HEK293 (cell line): ENCODE data around the gene ACTR1A.

ENCODE experiments used
- ELK4 ChIP-seq: IDR thresholded peaks from 2 replicates; pipeline ENCODE4 v1.6.1; 2011; ENCODE audit warnings: mild to moderate bottlenecking, low read depth, low read length, borderline replicate concordance
- KLF10 ChIP-seq: fragments of 450-650 bp; IDR thresholded peaks from 2 replicates; pipeline ENCODE4 v1.5.1; 2018; ENCODE audit warnings: missing biosample characterization, mild to moderate bottlenecking, missing genetic modification characterization
- KLF7 ChIP-seq: fragments of 450-650 bp; formaldehyde crosslinking; IDR thresholded peaks from 2 replicates; pipeline ENCODE4 v1.5.1; 2016; ENCODE audit warnings: missing biosample characterization, missing genetic modification characterization, borderline replicate concordance
- PRDM10 ChIP-seq: fragments of 450-650 bp; formaldehyde crosslinking; IDR thresholded peaks from 2 replicates; pipeline ENCODE4 v1.5.1; 2016; ENCODE audit warnings: missing biosample characterization, missing genetic modification characterization
- PRDM6 ChIP-seq: fragments of 450-650 bp; formaldehyde crosslinking; IDR thresholded peaks from 2 replicates; pipeline ENCODE4 v1.5.1; 2017; ENCODE audit warnings: missing biosample characterization, missing genetic modification characterization
- RBAK ChIP-seq: fragments of 450-650 bp; formaldehyde crosslinking; IDR thresholded peaks from 2 replicates; pipeline ENCODE4 v1.5.1; 2016; ENCODE audit warnings: missing biosample characterization, missing genetic modification characterization
- ZBTB49 ChIP-seq: fragments of 450-650 bp; formaldehyde crosslinking; IDR thresholded peaks from 2 replicates; pipeline ENCODE4 v1.5.1; 2016; ENCODE audit warnings: missing biosample characterization, missing genetic modification characterization, low read depth
- ZNF132 ChIP-seq: fragments of 450-650 bp; formaldehyde crosslinking; IDR thresholded peaks from 2 replicates; pipeline ENCODE4 v1.5.1; 2017; ENCODE audit warnings: missing biosample characterization, missing genetic modification characterization, borderline replicate concordance
- ZNF133 ChIP-seq: fragments of 450-650 bp; formaldehyde crosslinking; IDR thresholded peaks from 2 replicates; pipeline ENCODE4 v1.5.1; 2016; ENCODE audit warnings: missing biosample characterization, missing genetic modification characterization
- ZNF140 ChIP-seq: fragments of 450-650 bp; formaldehyde crosslinking; IDR thresholded peaks from 2 replicates; pipeline ENCODE4 v1.5.1; 2016; ENCODE audit warnings: missing biosample characterization, missing genetic modification characterization
- ZNF16 ChIP-seq: fragments of 450-650 bp; formaldehyde crosslinking; IDR thresholded peaks from 2 replicates; pipeline ENCODE4 v1.5.1; 2016; ENCODE audit warnings: low read depth, missing biosample characterization, missing genetic modification characterization
- ZNF174 ChIP-seq: fragments of 450-650 bp; formaldehyde crosslinking; IDR thresholded peaks from 2 replicates; pipeline ENCODE4 v1.5.0; 2017; ENCODE audit warnings: missing biosample characterization, mild to moderate bottlenecking, missing genetic modification characterization
- ZNF214 ChIP-seq: fragments of 450-650 bp; formaldehyde crosslinking; IDR thresholded peaks from 2 replicates; pipeline ENCODE4 v1.5.1; 2017; ENCODE audit warnings: missing biosample characterization, mild to moderate bottlenecking, missing genetic modification characterization, borderline replicate concordance
- ZNF26 ChIP-seq: fragments of 450-650 bp; formaldehyde crosslinking; IDR thresholded peaks from 2 replicates; pipeline ENCODE4 v1.5.1; 2016; ENCODE audit warnings: missing biosample characterization, missing genetic modification characterization
- ZNF354C ChIP-seq: fragments of 450-650 bp; formaldehyde crosslinking; IDR thresholded peaks from 2 replicates; pipeline ENCODE4 v1.5.1; 2016; ENCODE audit warnings: missing biosample characterization, missing genetic modification characterization, low read depth, borderline replicate concordance
- ZNF37A ChIP-seq: fragments of 450-650 bp; IDR thresholded peaks from 2 replicates; pipeline ENCODE4 v1.5.1; 2018; ENCODE audit warnings: missing biosample characterization, missing genetic modification characterization
- ZNF398 ChIP-seq: fragments of 450-650 bp; formaldehyde crosslinking; IDR thresholded peaks from 2 replicates; pipeline ENCODE4 v1.5.1; 2017; ENCODE audit warnings: missing biosample characterization, missing genetic modification characterization
- ZNF433 ChIP-seq: fragments of 450-650 bp; formaldehyde crosslinking; IDR thresholded peaks from 2 replicates; pipeline ENCODE4 v1.5.1; 2016; ENCODE audit warnings: missing biosample characterization, missing genetic modification characterization, low read depth
- ZNF510 ChIP-seq: fragments of 450-650 bp; formaldehyde crosslinking; IDR thresholded peaks from 2 replicates; pipeline ENCODE4 v1.5.1; 2018; ENCODE audit warnings: mild to moderate bottlenecking, missing genetic modification characterization, missing biosample characterization; ENCODE audit not compliant: insufficient replicate concordance
- ZNF521 ChIP-seq: fragments of 450-650 bp; formaldehyde crosslinking; IDR thresholded peaks from 2 replicates; pipeline ENCODE4 v1.5.1; 2017; ENCODE audit warnings: missing biosample characterization, mild to moderate bottlenecking, missing genetic modification characterization
- ZNF610 ChIP-seq: fragments of 450-650 bp; formaldehyde crosslinking; IDR thresholded peaks from 2 replicates; pipeline ENCODE4 v1.5.1; 2016; ENCODE audit warnings: missing biosample characterization, missing genetic modification characterization, borderline replicate concordance
- ZNF785 ChIP-seq: fragments of 450-650 bp; formaldehyde crosslinking; IDR thresholded peaks from 2 replicates; pipeline ENCODE4 v1.5.1; 2016; ENCODE audit warnings: missing biosample characterization, missing genetic modification characterization
- ZNF792 ChIP-seq: fragments of 450-650 bp; formaldehyde crosslinking; IDR thresholded peaks from 2 replicates; pipeline ENCODE4 v1.5.1; 2016; ENCODE audit warnings: missing biosample characterization, missing genetic modification characterization
- ZNF837 ChIP-seq: fragments of 450-650 bp; formaldehyde crosslinking; IDR thresholded peaks from 2 replicates; pipeline ENCODE4 v1.5.1; 2016; ENCODE audit warnings: missing biosample characterization, missing genetic modification characterization
- ZSCAN5A ChIP-seq: fragments of 450-650 bp; formaldehyde crosslinking; IDR thresholded peaks from 2 replicates; pipeline ENCODE4 v1.5.1; 2016; ENCODE audit warnings: missing biosample characterization, missing genetic modification characterization

Gene ACTR1A

GRCh38 chr10:102504179-102504975 is 1.9 kb upstream of the ACTR1A start (continued):
- peak; percentile 86 for TF ChIP-seq PRDM10
- no peak for TF ChIP-seq ZBTB49
- no peak for TF ChIP-seq ZNF214 (tag by site-specific recombination)
- TF ChIP-seq ZNF354C (tag by site-specific recombination): no peak
- TF ChIP-seq ZSCAN5A (tag by site-specific recombination): 0 out of 2 replicates have a peak, but pooled peaks have one; percentile 24
- TF ChIP-seq ZNF26 (tag by site-specific recombination): no peak
- TF ChIP-seq ZNF785 (tag by site-specific recombination): no peak
- no peak for TF ChIP-seq ZNF132
- TF ChIP-seq ZNF510 (tag by site-specific recombination): no peak
- 0 out of 2 replicates have a peak, but pooled peaks have one; percentile 19 for TF ChIP-seq ZNF610 (tag by site-specific recombination)
- TF ChIP-seq PRDM6 (tag by site-specific recombination): no peak
- no peak for TF ChIP-seq ZNF37A
- peak; percentile 65; the same call in 1 of the 2 replicates for TF ChIP-seq KLF7 (tag by site-specific recombination)
- TF ChIP-seq ZNF837: no peak
- no peak for TF ChIP-seq ZNF16 (tag by site-specific recombination)
- no peak for TF ChIP-seq KLF10 (tag by site-specific recombination)
- TF ChIP-seq ZNF174 (tag by site-specific recombination): no peak
- no peak for TF ChIP-seq ZNF792
- no peak for TF ChIP-seq ELK4
- no peak for TF ChIP-seq RBAK
- no peak for TF ChIP-seq ZNF433 (tag by site-specific recombination)
- no peak for TF ChIP-seq ZNF140 (tag by site-specific recombination)
- TF ChIP-seq ZNF398 (tag by site-specific recombination): peak; percentile 100
- no peak for TF ChIP-seq ZNF521 (tag by site-specific recombination)
- TF ChIP-seq ZNF133 (tag by site-specific recombination): no peak
